ENCODE data around the gene ANO2.

Gene ANO2

GRCh38 chr12:5941907-5942306 is 3.2 kb downstream of the ANO2 start:
- no peak for ATAC-seq

GRCh38 chr12:5927732-5928516 is 17.1 kb downstream of the ANO2 start:
- ATAC-seq: no peak
- TF ChIP-seq CSDC2 (CRISPR knock-in tag; IDR thresholded peaks at IDR 0.05) (no peak), ZNF8 (CRISPR knock-in tag; IDR thresholded peaks at IDR 0.05) (no peak), ARNTL (CRISPR knock-in tag; IDR thresholded peaks at IDR 0.05; ENCODE audit: borderline replicate concordance, low read depth) (no peak), TCF4 (CRISPR knock-in tag; IDR thresholded peaks at IDR 0.05; ENCODE audit: borderline replicate concordance) (no peak), RARB (CRISPR knock-in tag; IDR thresholded peaks at IDR 0.05) (no peak), ZC3H10 (CRISPR knock-in tag; IDR thresholded peaks at IDR 0.05) (no peak), ZNF565 (CRISPR knock-in tag; conservative IDR thresholded peaks at IDR 0.05; ENCODE audit: low read depth) (no peak), ESRRG (CRISPR knock-in tag; IDR thresholded peaks at IDR 0.05) (no peak), SNAI2 (CRISPR knock-in tag; IDR thresholded peaks at IDR 0.05) (no peak), PPARA (CRISPR knock-in tag; IDR thresholded peaks at IDR 0.05; ENCODE audit: borderline replicate concordance) (no peak), ZFP3 (CRISPR knock-in tag; IDR thresholded peaks at IDR 0.05) (no peak), BACH2 (CRISPR knock-in tag; IDR thresholded peaks at IDR 0.05; ENCODE audit: borderline replicate concordance) (no peak), ISL1 (CRISPR knock-in tag; IDR thresholded peaks at IDR 0.05) (no peak), ZNF70 (CRISPR knock-in tag; IDR thresholded peaks at IDR 0.05) (no peak), TOX (CRISPR knock-in tag; IDR thresholded peaks at IDR 0.05; ENCODE audit: borderline replicate concordance) (no peak), CREB5 (CRISPR knock-in tag; IDR thresholded peaks at IDR 0.05; ENCODE audit: low read depth) (no peak), GLIS3 (CRISPR knock-in tag; IDR thresholded peaks at IDR 0.05) (no peak), OSR1 (CRISPR knock-in tag; IDR thresholded peaks at IDR 0.05) (no peak)

More at GRCh38 chr12:5941907-5942306, 3.2 kb downstream of the ANO2 start:
- TF ChIP-seq POU6F1 (CRISPR knock-in tag; IDR thresholded peaks at IDR 0.05; ENCODE audit: borderline replicate concordance, low read depth): no peak
- TF ChIP-seq ESRRG (CRISPR knock-in tag; IDR thresholded peaks at IDR 0.05): no peak
- TF ChIP-seq BACH2 (CRISPR knock-in tag; IDR thresholded peaks at IDR 0.05; ENCODE audit: borderline replicate concordance): no peak
- no peak for TF ChIP-seq ZNF565 (CRISPR knock-in tag; conservative IDR thresholded peaks at IDR 0.05; ENCODE audit: low read depth)
- no peak for TF ChIP-seq RARB (CRISPR knock-in tag; IDR thresholded peaks at IDR 0.05)
- TF ChIP-seq TSHZ2 (CRISPR knock-in tag; IDR thresholded peaks at IDR 0.05): no peak

GRCh38 chr12:5925646-5926045 is 19.4 kb downstream of the ANO2 start:
- no peak for ATAC-seq
- TF ChIP-seq ZNF70 (CRISPR knock-in tag; IDR thresholded peaks at IDR 0.05): no peak
- no peak for TF ChIP-seq ESRRG (CRISPR knock-in tag; IDR thresholded peaks at IDR 0.05)
- TF ChIP-seq PPARA (CRISPR knock-in tag; IDR thresholded peaks at IDR 0.05; ENCODE audit: borderline replicate concordance): no peak
- no peak for TF ChIP-seq ZNF8 (CRISPR knock-in tag; IDR thresholded peaks at IDR 0.05)
- no peak for TF ChIP-seq RARB (CRISPR knock-in tag; IDR thresholded peaks at IDR 0.05)
- no peak for TF ChIP-seq SNAI2 (CRISPR knock-in tag; IDR thresholded peaks at IDR 0.05)
- TF ChIP-seq POU6F1 (CRISPR knock-in tag; IDR thresholded peaks at IDR 0.05; ENCODE audit: borderline replicate concordance, low read depth): no peak
- TF ChIP-seq PATZ1 (CRISPR knock-in tag; IDR thresholded peaks at IDR 0.05; ENCODE audit: borderline replicate concordance): no peak
- no peak for TF ChIP-seq ZFP3 (CRISPR knock-in tag; IDR thresholded peaks at IDR 0.05)
- TF ChIP-seq OSR1 (CRISPR knock-in tag; IDR thresholded peaks at IDR 0.05): no peak
- no peak for TF ChIP-seq ZC3H10 (CRISPR knock-in tag; IDR thresholded peaks at IDR 0.05)
- TF ChIP-seq TSHZ2 (CRISPR knock-in tag; IDR thresholded peaks at IDR 0.05): no peak
- no peak for TF ChIP-seq CREB5 (CRISPR knock-in tag; IDR thresholded peaks at IDR 0.05; ENCODE audit: low read depth)

Data from SK-N-SH treated with all-trans-retinoic acid at 6 μM for 48 hours (cell line).